ENCODE measurements around the gene PDZRN4.

The PDZRN4 gene

DNA sequence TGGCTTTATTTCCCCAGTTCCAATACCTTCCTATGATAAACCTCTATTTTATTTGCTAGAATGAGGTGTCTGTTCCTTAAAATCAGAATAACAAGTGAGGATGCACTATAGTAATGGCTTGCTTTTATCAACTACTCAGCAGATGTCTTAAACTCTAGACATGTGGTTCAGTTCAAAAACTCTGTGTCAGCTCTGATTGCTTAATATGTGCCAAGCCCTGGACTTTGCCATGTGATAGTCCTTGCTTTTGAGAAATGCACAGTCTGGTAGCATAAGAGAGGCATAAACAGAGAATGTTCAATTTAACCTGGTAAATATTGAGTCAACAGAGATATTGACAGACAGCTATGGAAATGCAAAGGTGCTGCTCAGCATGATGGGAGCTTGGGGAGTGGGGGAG lies 254.8 kb downstream of the PDZRN4 start:
- no peak for TF ChIP-seq ZC3H10 (CRISPR knock-in tag; IDR thresholded peaks at IDR 0.05)
- TF ChIP-seq, protein P1, sequence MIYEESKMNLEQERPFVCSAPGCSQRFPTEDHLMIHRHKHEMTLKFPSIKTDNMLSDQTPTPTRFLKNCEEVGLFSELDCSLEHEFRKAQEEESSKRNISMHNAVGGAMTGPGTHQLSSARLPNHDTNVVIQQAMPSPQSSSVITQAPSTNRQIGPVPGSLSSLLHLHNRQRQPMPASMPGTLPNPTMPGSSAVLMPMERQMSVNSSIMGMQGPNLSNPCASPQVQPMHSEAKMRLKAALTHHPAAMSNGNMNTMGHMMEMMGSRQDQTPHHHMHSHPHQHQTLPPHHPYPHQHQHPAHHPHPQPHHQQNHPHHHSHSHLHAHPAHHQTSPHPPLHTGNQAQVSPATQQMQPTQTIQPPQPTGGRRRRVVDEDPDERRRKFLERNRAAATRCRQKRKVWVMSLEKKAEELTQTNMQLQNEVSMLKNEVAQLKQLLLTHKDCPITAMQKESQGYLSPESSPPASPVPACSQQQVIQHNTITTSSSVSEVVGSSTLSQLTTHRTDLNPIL (CRISPR knock-in tag; IDR thresholded peaks at IDR 0.05; ENCODE audit: low read depth): no peak
- TF ChIP-seq, protein P2, sequence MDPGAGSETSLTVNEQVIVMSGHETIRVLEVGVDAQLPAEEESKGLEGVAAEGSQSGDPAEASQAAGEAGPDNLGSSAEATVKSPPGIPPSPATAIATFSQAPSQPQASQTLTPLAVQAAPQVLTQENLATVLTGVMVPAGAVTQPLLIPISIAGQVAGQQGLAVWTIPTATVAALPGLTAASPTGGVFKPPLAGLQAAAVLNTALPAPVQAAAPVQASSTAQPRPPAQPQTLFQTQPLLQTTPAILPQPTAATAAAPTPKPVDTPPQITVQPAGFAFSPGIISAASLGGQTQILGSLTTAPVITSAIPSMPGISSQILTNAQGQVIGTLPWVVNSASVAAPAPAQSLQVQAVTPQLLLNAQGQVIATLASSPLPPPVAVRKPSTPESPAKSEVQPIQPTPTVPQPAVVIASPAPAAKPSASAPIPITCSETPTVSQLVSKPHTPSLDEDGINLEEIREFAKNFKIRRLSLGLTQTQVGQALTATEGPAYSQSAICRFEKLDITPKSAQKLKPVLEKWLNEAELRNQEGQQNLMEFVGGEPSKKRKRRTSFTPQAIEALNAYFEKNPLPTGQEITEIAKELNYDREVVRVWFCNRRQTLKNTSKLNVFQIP (CRISPR knock-in tag; IDR thresholded peaks at IDR 0.05; ENCODE audit: borderline replicate concordance, low read depth): no peak
- no peak for TF ChIP-seq BACH2 (CRISPR knock-in tag; IDR thresholded peaks at IDR 0.05; ENCODE audit: borderline replicate concordance)
- TF ChIP-seq ZNF8 (CRISPR knock-in tag; IDR thresholded peaks at IDR 0.05): no peak
- TF ChIP-seq PPARA (CRISPR knock-in tag; IDR thresholded peaks at IDR 0.05; ENCODE audit: borderline replicate concordance): no peak
- TF ChIP-seq ESRRG (CRISPR knock-in tag; IDR thresholded peaks at IDR 0.05): no peak
- TF ChIP-seq RARB (CRISPR knock-in tag; IDR thresholded peaks at IDR 0.05): no peak
- no peak for TF ChIP-seq ZFP30 (CRISPR knock-in tag; IDR thresholded peaks at IDR 0.05)
- TF ChIP-seq, protein P3, sequence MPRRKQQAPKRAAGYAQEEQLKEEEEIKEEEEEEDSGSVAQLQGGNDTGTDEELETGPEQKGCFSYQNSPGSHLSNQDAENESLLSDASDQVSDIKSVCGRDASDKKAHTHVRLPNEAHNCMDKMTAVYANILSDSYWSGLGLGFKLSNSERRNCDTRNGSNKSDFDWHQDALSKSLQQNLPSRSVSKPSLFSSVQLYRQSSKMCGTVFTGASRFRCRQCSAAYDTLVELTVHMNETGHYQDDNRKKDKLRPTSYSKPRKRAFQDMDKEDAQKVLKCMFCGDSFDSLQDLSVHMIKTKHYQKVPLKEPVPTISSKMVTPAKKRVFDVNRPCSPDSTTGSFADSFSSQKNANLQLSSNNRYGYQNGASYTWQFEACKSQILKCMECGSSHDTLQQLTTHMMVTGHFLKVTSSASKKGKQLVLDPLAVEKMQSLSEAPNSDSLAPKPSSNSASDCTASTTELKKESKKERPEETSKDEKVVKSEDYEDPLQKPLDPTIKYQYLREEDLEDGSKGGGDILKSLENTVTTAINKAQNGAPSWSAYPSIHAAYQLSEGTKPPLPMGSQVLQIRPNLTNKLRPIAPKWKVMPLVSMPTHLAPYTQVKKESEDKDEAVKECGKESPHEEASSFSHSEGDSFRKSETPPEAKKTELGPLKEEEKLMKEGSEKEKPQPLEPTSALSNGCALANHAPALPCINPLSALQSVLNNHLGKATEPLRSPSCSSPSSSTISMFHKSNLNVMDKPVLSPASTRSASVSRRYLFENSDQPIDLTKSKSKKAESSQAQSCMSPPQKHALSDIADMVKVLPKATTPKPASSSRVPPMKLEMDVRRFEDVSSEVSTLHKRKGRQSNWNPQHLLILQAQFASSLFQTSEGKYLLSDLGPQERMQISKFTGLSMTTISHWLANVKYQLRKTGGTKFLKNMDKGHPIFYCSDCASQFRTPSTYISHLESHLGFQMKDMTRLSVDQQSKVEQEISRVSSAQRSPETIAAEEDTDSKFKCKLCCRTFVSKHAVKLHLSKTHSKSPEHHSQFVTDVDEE (CRISPR knock-in tag; IDR thresholded peaks at IDR 0.05): no peak
- no peak for TF ChIP-seq TCF4 (CRISPR knock-in tag; IDR thresholded peaks at IDR 0.05; ENCODE audit: borderline replicate concordance)
- no peak for ATAC-seq

DNA sequence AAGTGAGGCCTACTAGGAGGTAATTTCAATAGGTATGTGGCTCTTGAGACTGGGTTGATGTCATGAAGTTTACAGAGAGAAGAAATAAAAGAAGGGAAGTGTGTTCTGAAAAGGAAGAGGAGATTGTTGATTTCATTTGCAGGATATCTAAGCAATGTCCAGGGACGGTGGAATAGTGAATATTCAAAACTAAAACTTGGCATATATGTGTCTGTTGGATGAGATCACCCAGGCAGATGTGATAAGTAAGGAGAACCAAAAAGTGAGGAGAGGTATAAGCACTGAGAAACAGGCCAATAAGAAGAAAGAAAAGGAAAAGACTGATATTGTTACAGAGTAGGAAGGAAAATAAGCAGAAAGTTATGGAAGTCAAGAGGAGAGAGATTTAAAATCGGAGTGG lies 255.6 kb downstream of the PDZRN4 start:
- no peak for TF ChIP-seq BACH2 (CRISPR knock-in tag; IDR thresholded peaks at IDR 0.05; ENCODE audit: borderline replicate concordance)
- no peak for TF ChIP-seq ZNF70 (CRISPR knock-in tag; IDR thresholded peaks at IDR 0.05)
- TF ChIP-seq, protein P2 (CRISPR knock-in tag; IDR thresholded peaks at IDR 0.05; ENCODE audit: borderline replicate concordance, low read depth): no peak
- ATAC-seq: no peak

DNA sequence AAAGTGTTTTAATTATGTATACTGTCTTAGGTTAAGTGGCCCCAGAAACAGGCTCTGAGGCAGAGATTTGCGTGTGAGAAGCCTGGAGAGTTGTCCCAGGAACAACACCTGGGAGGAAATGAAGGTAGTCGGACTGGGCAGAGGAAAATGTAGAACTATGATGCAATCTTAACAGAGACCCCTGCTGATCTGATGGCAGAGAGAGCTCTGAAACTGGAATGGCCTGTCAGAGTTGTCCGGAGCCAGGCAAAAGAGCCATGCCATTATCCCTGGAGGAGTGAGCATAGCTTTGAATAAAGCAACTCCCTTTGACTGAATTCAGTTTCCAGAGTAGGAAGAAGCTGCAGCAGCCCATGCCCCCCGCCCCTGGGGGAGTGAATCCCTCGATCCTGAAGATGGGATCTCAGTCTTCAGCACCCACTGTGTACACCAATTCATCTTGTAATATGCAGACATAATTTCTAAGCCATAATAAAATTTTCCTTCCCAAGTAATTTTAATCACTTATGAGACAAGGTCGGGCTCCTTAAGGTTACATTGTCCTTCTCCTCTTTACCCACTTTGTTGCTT lies 264.8 kb downstream of the PDZRN4 start:
- ATAC-seq: no peak
- no peak for TF ChIP-seq TOX (CRISPR knock-in tag; IDR thresholded peaks at IDR 0.05; ENCODE audit: borderline replicate concordance)
- no peak for TF ChIP-seq RARB (CRISPR knock-in tag; IDR thresholded peaks at IDR 0.05)
- TF ChIP-seq, protein P1 (CRISPR knock-in tag; IDR thresholded peaks at IDR 0.05; ENCODE audit: low read depth): no peak
- TF ChIP-seq OSR1 (CRISPR knock-in tag; IDR thresholded peaks at IDR 0.05): no peak
- no peak for TF ChIP-seq PPARA (CRISPR knock-in tag; IDR thresholded peaks at IDR 0.05; ENCODE audit: borderline replicate concordance)
- TF ChIP-seq ZNF8 (CRISPR knock-in tag; IDR thresholded peaks at IDR 0.05): no peak
- no peak for TF ChIP-seq BACH2 (CRISPR knock-in tag; IDR thresholded peaks at IDR 0.05; ENCODE audit: borderline replicate concordance)
- TF ChIP-seq, protein P3 (CRISPR knock-in tag; IDR thresholded peaks at IDR 0.05): no peak
- TF ChIP-seq, protein P4, sequence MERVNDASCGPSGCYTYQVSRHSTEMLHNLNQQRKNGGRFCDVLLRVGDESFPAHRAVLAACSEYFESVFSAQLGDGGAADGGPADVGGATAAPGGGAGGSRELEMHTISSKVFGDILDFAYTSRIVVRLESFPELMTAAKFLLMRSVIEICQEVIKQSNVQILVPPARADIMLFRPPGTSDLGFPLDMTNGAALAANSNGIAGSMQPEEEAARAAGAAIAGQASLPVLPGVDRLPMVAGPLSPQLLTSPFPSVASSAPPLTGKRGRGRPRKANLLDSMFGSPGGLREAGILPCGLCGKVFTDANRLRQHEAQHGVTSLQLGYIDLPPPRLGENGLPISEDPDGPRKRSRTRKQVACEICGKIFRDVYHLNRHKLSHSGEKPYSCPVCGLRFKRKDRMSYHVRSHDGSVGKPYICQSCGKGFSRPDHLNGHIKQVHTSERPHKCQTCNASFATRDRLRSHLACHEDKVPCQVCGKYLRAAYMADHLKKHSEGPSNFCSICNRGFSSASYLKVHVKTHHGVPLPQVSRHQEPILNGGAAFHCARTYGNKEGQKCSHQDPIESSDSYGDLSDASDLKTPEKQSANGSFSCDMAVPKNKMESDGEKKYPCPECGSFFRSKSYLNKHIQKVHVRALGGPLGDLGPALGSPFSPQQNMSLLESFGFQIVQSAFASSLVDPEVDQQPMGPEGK (CRISPR knock-in tag; IDR thresholded peaks at IDR 0.05; ENCODE audit: borderline replicate concordance): no peak
